ENCODE results near the gene MEAK7. TPM values are rescaled to one million over a fixed set of nuclear protein-coding genes. Genes with fewer than 3 reads are reported as not detected.

The MEAK7 gene
- total and polyA plus RNA-seq, 2 donors (not counting 1 experiment from before 2014, with no cell fraction given): 17.3 to 23.4 TPM

DNA sequence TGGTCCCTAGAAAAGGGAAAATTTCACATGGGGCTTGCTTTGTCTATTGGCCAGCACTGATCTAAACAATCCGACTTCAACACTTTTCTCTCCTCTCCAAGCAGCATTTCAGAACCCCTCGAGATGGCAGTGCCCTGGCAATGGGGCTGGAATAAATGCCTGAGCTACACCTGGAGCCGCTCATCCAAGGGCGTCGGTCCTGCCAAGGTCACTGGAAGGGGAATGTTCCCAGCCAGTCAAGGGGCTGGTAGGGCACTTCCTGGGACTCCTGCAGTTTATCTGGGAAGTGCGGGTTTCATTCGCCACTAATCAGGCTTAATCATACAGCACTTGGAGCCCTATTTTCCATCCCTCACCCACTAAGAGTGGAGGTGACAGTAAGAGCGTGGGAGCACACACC, 17.1 kb downstream of the MEAK7 start:
- H3K9me3 ChIP-seq (ENCODE audit: control insufficient read depth, insufficient read depth, low read depth, low read length): no peaks in the 10 kb centered on the region
- H2AFZ ChIP-seq (ENCODE audit: low read length): no peak overlapping the region
- H3K27ac ChIP-seq (ENCODE audit: insufficient read depth, low read length): no peak overlapping the region
- no peak overlapping the region for H3K4me3 ChIP-seq (replicated peaks in 1 of 4; ENCODE audit: control extremely low read depth in 1 of 4, insufficient read depth in 1 of 4, low read depth in 3 of 4, low read length in 4 of 4)
- H3K4me2 ChIP-seq (ENCODE audit: extremely low read depth, insufficient read depth, low read length): no peak overlapping the region
- no peaks in the 10 kb centered on the region for H3K4me1 ChIP-seq (ENCODE audit: control insufficient read depth, extremely low read depth, insufficient read depth, low read length)
- H4K20me1 ChIP-seq (ENCODE audit: control insufficient read depth, extremely low read depth, insufficient read depth, low read length): no peaks in the 10 kb centered on the region
- no peak overlapping the region for H3K9ac ChIP-seq (ENCODE audit: insufficient read depth, low read length)
- TF ChIP-seq, protein P1, sequence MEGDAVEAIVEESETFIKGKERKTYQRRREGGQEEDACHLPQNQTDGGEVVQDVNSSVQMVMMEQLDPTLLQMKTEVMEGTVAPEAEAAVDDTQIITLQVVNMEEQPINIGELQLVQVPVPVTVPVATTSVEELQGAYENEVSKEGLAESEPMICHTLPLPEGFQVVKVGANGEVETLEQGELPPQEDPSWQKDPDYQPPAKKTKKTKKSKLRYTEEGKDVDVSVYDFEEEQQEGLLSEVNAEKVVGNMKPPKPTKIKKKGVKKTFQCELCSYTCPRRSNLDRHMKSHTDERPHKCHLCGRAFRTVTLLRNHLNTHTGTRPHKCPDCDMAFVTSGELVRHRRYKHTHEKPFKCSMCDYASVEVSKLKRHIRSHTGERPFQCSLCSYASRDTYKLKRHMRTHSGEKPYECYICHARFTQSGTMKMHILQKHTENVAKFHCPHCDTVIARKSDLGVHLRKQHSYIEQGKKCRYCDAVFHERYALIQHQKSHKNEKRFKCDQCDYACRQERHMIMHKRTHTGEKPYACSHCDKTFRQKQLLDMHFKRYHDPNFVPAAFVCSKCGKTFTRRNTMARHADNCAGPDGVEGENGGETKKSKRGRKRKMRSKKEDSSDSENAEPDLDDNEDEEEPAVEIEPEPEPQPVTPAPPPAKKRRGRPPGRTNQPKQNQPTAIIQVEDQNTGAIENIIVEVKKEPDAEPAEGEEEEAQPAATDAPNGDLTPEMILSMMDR (conservative IDR thresholded peaks at IDR 0.05 in 1 of 2, IDR thresholded peaks at IDR 0.05 in 1 of 2; ENCODE audit: low read depth in 1 of 2, low read length in 2 of 2): no peak
- no peak for TF ChIP-seq EZH2 (IDR thresholded peaks at IDR 0.05; ENCODE audit: low read length, missing control alignments)
- H3K36me3 ChIP-seq (ENCODE audit: control insufficient read depth, insufficient read depth, low read length): peaks cover 16% of the 10 kb centered on the region
- DNase-seq (ENCODE audit: low read depth in 2 of 2): no peak
- no peaks in the 10 kb centered on the region for H3K79me2 ChIP-seq (ENCODE audit: control insufficient read depth, insufficient read depth, low read length)
- H3K27me3 ChIP-seq (ENCODE audit: control insufficient read depth, insufficient read depth, low read length): no peaks in the 10 kb centered on the region

DNA sequence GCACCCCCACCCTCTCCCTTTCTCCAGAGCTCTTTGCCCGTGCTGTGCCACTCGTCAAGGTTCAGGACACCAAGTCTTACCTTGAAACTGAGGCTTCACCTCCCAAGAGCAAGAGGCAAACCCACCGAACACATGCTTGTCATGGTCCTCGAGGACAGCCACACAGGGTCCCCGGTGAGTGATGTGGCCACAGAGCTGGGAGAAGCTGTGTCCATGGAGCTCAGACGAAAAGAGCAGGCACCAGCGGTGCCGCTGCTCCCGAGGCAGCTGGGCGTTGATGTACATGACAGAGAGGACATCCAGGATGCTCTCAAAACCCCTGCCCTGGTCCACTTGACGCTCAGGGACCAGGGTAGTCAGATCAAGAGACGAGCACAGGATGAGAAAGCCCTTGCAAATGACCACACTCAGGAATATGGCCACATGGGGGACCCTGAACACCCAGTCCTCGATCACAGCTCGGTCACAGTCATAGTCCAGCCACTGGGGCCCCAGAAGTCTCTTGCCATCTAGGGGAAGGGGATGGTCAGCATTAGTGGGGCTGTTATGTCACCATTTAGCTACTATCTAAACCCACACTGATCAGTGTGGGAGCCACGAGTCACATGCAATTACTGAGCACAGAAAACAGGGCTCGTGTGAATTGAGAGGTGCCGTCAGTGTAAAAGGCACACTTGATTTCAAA, 17.8 kb downstream of the MEAK7 start:
- Histone ChIP-seq H3K9me3 (ENCODE audit: control insufficient read depth, insufficient read depth, low read depth, low read length) (no peaks in the 10 kb centered on the region), H2AFZ (ENCODE audit: low read length) (no peak overlapping the region), H3K27ac (ENCODE audit: insufficient read depth, low read length) (no peak overlapping the region), H3K36me3 (ENCODE audit: control insufficient read depth, insufficient read depth, low read length) (peaks cover 16% of the 10 kb centered on the region), H3K4me2 (ENCODE audit: extremely low read depth, insufficient read depth, low read length) (no peak overlapping the region), H3K27me3 (ENCODE audit: control insufficient read depth, insufficient read depth, low read length) (no peaks in the 10 kb centered on the region), H3K79me2 (ENCODE audit: control insufficient read depth, insufficient read depth, low read length) (no peaks in the 10 kb centered on the region), H3K4me1 (ENCODE audit: control insufficient read depth, extremely low read depth, insufficient read depth, low read length) (no peaks in the 10 kb centered on the region), H4K20me1 (ENCODE audit: control insufficient read depth, extremely low read depth, insufficient read depth, low read length) (no peaks in the 10 kb centered on the region), H3K4me3 (replicated peaks in 1 of 4; ENCODE audit: control extremely low read depth in 1 of 4, insufficient read depth in 1 of 4, low read depth in 3 of 4, low read length in 4 of 4) (no peak overlapping the region), H3K9ac (ENCODE audit: insufficient read depth, low read length) (no peak overlapping the region)
- no peak for TF ChIP-seq EZH2 (IDR thresholded peaks at IDR 0.05; ENCODE audit: low read length, missing control alignments)
- TF ChIP-seq, protein P1 (conservative IDR thresholded peaks at IDR 0.05 in 1 of 2, IDR thresholded peaks at IDR 0.05 in 1 of 2; ENCODE audit: low read depth in 1 of 2, low read length in 2 of 2): no peak
- DNase-seq (ENCODE audit: low read depth in 2 of 2): no peak

DNA sequence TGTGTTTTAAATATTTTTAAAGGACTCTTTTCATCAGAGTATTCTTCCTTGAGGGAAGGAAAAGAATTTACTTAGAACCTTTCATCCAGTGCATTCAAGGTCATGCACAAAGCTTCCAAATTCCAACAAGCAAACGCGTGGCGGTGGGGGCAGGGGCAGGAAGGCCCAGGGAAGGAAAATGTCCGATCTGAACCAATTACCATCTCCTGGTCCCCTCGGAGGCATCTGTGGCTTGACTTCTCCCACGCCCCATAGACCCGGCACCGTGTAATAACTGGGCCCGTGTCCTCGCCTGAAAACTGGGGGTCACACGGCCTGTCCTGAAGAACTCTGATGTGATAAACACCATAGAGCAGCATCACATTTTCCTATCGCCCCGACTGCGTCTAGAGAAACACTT, 18.3 kb downstream of the MEAK7 start:
- Histone ChIP-seq H3K27me3 (ENCODE audit: control insufficient read depth, insufficient read depth, low read length) (no peaks in the 10 kb centered on the region), H3K4me1 (ENCODE audit: control insufficient read depth, extremely low read depth, insufficient read depth, low read length) (no peaks in the 10 kb centered on the region), H3K4me3 (replicated peaks in 1 of 4; ENCODE audit: control extremely low read depth in 1 of 4, insufficient read depth in 1 of 4, low read depth in 3 of 4, low read length in 4 of 4) (no peak overlapping the region), H3K9ac (ENCODE audit: insufficient read depth, low read length) (no peak overlapping the region), H3K36me3 (ENCODE audit: control insufficient read depth, insufficient read depth, low read length) (peaks cover 19% of the 10 kb centered on the region), H3K79me2 (ENCODE audit: control insufficient read depth, insufficient read depth, low read length) (no peaks in the 10 kb centered on the region), H2AFZ (ENCODE audit: low read length) (no peak overlapping the region), H4K20me1 (ENCODE audit: control insufficient read depth, extremely low read depth, insufficient read depth, low read length) (no peaks in the 10 kb centered on the region), H3K27ac (ENCODE audit: insufficient read depth, low read length) (no peak overlapping the region), H3K4me2 (ENCODE audit: extremely low read depth, insufficient read depth, low read length) (no peak overlapping the region), H3K9me3 (ENCODE audit: control insufficient read depth, insufficient read depth, low read depth, low read length) (no peaks in the 10 kb centered on the region)
- DNase-seq (ENCODE audit: low read depth in 2 of 2): no peak
- no peak for TF ChIP-seq EZH2 (IDR thresholded peaks at IDR 0.05; ENCODE audit: low read length, missing control alignments)
- TF ChIP-seq, protein P1 (conservative IDR thresholded peaks at IDR 0.05 in 1 of 2, IDR thresholded peaks at IDR 0.05 in 1 of 2; ENCODE audit: low read depth in 1 of 2, low read length in 2 of 2): no peak

Data from fibroblast of lung (primary cell).